HG02840 (cell line): ENCODE measurements around the gene TREM2.
"Not testable (repeated sequence)": the region's sequence is repeated elsewhere in the genome, so short reads cannot be mapped to it uniquely, and the experiment has no call there.

ENCODE experiments used
- ATAC-seq: cut with Tn5 transposase; IDR thresholded peaks from one replicate; pipeline ENCODE4 v1.9.1; 2021; ENCODE audit warnings: mild to moderate bottlenecking, moderate library complexity, moderate number of reproducible peaks; ENCODE audit not compliant: unreplicated experiment, low FRiP score

Gene TREM2

DNA sequence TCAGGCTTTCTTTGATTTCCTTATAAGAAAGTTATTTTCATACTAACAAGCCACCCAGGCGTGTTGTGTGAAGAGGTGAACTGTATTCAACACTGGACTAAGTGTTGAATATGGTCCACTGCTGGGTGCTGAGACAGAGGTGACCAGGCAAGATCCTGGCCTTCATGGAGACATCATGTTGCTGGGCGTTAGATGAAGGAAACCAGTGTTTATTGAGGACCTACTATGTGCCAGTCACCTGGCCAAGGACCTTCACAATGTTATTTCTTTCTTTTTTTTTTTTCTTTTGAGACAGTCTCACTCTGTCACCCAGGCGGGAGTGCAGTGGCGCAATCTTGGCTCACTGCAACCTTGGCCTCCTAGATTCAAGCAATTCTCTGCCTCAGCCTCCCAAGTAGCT, 6.9 kb downstream of the TREM2 start:
- ATAC-seq, result no peak

DNA sequence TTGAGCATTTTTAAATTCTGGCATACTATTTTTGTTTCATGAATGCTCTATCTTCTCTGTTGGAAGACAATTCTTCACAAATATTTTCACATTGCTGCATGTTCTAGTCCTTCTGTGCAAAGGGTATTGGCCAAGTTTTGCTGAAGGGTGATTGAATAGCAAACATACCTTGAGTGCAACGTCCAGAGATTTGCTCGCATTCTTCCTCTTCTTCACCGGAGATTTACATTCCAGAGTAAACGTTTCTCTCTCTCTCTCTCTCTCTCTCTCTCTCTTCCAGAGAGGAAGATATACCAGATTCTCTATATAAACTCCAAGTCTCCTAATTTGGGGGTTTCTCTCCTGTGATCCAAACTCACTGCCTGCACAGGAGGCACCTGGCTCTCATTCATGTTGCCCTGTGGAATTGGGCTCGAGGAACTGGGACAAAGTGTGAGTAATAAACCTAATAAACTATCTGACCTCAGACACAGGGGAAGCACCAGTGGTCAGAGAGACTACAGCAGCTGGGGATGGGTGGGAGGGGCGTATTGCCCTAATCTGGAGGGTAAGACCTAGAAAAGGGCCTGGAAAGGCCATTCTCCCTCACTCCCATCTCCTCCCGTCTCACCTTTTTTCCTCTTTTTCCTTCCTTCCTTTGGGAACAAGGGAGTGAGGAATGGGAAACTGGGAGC, 7.6 kb downstream of the TREM2 start:
- no peak for ATAC-seq

DNA sequence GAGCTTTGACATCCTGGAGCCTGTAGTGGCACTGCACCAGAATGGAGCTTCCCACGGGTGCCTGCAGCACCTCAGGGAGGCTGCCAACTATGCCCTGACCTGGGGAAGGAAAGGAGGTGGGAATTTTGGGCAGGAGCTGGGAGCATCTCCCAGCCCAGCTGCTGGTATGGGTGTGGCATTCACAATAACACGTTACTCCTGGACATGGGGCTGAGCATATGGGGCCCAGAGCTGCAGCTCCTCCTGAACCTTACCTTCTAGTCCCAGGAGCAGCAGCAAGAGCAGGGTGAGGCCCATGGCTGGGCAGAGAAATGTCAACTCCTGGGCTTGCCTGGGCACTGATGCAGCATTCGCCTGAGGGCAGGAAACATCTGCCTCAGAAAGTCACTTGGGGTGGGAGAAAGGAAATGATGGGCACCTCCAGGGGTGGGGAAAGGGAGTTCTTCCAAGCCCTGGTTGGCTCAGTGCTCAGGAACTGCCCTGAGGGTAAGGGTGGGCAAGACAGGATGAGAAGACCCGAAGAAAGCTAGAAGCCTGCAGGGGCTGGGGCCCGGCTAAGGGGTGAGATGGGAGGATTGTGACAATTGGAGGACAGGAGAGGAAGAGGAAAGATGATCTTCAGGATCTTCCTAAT, 8.8 kb downstream of the TREM2 start, which contains the start of gene TREML1:
Gene TREML1 (minus strand): TSS at position 356 of the 634 bp plus-strand sequence. CDS start 59 bp downstream, at position 297.
- no peak for ATAC-seq

DNA sequence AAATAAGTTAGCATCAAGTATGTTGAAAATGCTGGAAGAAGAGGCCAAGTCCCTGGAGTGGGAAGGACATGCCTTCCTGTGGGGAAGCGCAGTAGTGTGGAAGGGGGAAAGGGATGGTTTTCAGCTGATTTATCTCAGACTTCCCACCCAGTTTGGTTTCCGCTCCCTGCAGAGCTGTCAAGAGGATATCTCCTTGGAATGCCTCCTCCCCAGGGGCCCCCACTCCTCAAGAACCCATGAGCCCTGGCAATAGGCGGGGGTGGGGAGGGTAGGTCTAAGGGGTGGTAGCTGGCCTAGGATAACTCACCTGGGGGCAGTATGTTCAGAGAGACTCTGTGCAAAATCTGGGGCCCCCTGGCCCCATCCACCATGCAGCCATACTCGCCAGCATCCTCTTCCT, 9.5 kb downstream of the TREM2 start:
- ATAC-seq, result no peak

DNA sequence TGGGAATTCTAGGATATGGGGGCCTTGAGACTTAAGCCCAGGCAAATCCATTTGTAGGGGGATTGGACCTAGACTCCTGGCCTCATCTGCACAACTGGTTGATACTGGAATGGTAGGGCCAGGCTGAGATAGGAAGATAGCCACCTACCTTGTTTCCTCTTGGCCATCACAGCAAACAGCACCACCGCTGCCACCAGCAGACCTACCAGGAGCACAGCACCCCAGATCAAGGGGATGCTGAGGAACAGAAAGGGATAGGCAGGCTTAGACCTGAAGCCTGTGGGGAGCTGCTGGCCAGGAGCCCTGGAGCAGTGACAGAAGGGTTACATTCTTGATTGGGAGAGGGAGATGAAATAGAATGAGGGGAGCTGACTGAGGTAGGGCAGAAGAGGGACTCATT, 12.2 kb downstream of the TREM2 start:
- ATAC-seq, result no peak

DNA sequence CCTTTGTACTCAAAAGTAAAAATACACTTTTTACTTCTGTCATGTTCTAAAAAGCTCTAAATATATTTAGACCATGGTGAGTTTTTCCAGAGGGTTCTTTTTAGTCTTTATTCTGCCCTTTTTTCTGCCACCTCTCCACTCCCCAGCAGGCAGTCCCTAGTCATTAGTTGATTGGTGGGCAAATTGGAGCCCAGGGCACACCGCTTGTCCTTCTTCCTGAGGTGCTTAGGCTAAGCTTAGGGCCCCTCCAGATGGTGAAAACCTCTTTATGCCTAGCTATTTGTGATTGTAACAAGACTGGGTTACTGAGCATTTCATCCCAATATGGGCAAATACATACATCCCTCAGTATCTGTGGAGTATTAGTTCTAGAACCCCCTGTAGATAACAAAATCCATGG, 15.0 kb downstream of the TREM2 start:
- ATAC-seq, result no peak

DNA sequence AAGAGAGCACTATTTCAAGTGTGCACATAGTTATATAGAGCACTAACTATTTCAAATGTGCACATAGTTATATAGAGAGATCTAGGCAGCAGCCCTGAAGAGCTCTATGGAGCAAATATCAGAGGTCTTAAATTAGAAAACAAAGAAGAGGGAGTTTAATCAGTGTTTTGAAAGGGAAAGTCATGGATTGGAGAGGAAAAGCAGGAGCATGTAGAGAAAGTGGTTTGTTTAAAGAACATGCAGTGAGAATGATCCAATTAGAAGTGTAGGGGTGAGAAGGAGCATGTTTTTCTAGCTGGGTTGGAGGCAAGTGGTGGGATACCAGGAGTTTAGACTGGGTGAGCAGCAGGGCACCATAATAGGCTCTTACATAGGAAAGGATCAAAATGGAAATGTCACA, 26.0 kb downstream of the TREM2 start:
- no peak for ATAC-seq

DNA sequence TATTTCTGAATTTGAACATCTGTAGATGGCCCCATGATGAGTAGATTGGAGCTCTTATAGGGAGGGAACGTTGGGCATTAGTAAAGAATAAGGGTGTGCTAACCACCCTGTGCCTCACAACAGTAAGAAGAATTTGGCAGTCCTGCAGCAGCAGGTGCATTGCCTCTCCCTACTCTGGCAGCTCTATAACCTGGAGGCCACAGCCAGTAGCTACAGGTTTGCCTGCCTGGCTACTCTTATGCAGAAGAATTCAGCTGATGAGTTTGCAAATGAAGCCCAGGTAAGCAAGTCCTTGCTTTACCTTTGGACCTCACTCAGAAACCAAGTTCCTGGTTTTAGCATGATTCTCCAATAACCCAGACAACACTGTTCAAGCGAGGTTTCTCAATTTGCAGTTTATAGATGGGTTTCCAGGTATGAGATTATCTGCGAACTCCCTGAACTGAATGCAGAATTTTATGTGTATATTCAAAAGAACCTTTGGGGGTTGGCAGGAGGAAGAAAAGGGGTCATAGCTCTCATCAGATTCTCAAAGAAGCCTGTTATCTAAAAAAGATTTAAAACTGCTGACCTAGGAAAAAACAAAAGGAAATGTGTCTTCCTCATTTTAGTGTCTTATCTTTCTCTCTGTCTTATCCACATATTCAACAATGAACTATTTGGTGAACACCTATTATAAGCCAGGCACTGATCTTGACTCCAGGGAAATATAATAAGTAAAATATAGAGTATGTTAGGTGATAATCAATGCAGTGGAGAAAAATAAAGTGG, 27.7 kb downstream of the TREM2 start:
- ATAC-seq, result no peak

DNA sequence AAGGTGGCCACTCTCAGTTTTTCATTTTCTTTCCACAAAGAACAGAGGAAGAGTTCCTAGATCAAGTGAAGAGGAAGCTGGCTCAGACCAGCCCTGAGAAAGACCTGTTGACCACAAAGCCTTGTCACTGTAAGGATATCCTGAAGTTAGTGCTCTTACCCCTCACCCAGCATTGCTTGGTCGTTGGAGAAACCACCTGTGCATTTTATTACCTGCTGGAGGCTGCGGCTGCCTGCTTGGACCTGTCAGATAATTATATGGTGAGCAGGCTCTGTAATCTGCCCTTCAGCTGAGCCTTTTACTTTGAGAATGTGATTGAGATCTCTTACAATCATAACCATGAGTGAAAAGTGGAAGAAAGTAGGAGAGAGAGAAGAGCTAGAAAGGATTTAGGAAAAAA, 30.7 kb downstream of the TREM2 start:
- ATAC-seq, result no peak

DNA sequence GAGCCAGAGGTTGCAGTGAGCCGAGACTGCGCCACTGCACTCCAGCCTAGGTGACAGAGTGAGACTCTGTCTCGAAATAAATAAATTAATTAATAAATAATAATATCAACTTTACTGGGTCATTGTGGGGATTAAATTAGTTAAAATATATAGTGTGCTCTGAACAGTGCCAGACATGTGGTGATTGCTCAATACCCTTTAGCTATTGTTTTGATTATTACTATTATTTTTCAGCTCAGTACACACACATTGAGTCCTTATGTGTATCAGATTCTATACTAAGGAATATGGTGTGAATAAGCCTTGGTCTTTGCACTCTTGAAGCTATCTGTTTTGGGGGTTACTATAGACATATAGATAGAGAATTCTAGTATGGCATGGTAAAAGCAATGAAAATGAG, 37.6 kb downstream of the TREM2 start:
- ATAC-seq, result no peak

DNA sequence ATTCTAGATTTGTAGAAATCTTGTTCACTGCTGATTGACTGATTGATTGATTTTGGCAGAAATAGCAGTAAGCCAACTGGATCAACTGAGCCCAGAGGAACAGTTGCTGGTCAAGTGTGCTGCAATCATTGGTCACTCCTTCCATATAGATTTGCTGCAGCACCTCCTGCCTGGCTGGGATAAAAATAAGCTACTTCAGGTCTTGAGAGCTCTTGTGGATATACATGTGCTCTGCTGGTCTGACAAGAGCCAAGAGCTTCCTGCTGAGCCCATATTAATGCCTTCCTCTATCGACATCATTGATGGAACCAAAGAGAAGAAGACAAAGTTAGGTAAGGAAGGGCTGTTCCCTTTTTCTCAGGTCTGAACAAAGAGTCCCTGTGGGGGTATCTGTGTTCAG, 40.0 kb downstream of the TREM2 start:
- ATAC-seq, result no peak

DNA sequence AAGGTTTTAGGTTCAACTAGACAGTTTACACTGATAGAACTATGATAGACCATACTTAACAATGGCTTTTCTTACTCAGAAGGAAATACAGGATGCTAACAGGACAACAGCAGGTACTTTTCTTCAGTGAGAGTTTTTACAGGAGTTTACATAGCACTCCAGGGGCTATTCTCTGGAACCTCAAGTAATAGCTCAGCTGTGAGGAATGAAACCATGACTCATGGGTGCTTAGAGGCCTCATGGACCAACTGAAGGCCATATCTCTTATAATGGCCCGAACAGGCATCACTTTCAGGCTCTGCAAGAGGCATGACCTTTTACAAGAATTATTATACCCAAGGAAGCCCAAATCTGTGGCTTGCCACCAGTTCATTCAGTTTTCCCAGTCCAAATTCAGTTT, 40.5 kb downstream of the TREM2 start:
- no peak for ATAC-seq

DNA sequence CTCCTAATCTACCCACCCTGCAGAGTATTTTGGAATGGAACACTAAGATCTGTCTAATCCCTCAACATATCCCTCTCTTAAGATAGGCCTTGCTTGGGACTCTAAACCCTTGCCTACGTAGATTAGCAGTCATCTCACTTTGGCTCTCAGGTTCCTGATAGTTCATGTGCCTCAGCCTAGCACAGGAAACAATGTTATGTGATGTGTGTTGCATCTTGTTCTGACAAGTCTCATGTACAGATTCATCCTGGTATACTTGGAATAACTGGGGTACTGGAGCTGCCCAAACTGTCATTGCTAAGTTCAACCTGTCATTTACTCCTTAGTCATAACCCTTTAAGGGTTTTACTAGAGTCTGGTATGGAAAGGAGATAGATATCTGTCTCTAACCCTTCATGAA, 42.9 kb downstream of the TREM2 start:
- ATAC-seq, result no peak

DNA sequence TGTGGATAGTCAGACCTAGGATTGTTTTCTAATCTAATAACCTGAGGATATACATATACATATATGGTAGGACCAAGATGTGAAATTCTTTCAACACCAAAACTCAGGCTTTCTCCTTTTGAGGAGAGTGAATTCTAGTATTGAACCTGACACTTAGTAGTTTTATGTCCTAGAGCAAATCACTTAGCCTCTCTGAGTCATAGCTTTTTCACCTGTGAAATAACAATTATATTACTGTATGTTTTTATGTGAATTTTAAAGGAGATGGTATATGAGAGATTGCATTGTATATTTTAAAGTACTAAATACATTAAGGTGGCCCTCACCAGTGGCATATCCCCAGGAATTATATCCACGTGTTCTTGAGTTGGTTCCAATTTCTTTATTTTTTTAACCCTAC, 43.4 kb downstream of the TREM2 start:
- ATAC-seq, result no peak

DNA sequence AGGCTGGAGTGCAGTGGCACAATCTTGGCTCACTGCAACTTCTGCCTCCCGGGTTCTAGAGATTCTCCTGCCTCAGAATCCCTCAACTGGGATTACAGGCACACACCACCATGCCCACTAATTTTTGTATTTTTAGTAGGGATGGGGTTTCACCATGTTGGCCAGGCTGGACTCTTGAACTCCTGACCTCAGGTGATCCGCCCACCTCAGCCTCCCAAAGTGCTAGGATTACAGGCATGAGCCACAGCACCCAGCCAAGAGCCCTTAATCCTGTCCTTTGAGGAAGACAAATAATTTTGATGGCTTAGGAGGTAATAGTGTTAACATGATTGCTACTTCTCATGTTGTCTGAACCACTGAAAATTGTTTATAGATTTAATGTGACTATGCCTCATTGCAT, 47.9 kb downstream of the TREM2 start:
- ATAC-seq, result not testable (repeated sequence)

DNA sequence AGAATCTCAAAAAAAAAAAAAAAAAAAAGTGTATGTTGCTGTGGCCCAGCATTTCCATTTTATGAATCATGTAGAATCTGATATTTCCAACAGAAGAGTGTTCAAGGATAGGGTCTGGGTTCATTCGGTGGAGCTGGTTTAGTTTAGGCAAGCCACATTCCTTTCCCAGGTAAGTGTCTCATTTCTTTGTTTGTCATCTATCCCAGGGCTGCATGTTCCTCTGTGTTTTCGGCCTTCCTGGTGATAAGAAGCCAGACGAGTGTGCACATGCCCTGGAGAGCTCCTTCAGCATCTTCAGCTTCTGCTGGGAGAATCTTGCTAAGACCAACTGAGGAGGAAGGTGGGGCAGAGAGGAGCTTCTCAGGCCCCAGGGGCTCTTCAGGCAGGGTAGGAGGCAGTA, 51.9 kb downstream of the TREM2 start:
- ATAC-seq, result no peak
